Naive B cell (primary cell): Measurements from ENCODE around the gene LUC7L3. TPM values are rescaled to one million over a fixed set of nuclear protein-coding genes. Genes with fewer than 3 reads are reported as not detected.
"Not testable (repeated sequence)": the region's sequence is repeated elsewhere in the genome, so short reads cannot be mapped to it uniquely, and the experiment has no call there.

ENCODE experiments used
- ATAC-seq, 2 donors: fragments of 150-1000 bp; cut with Tn5 transposase; 2 replicates each; pipeline ENCODE4 v1.10.0; 2021; ENCODE audit warnings: low read depth in 2 of 2, mild to moderate bottlenecking in 2 of 2, moderate library complexity in 2 of 2
- DNase-seq: peaks from one replicate; pipeline ENCODE4 v3.0.0; 2022
- H3K27ac Mint-ChIP-seq, 6 donors: one replicate each; pipeline ENCODE4 v1.8.0; 2020 to 2022; ENCODE audit warnings: mild to moderate bottlenecking in 6 of 6, mixed read lengths in 6 of 6, moderate library complexity in 5 of 6, inconsistent platforms in 2 of 6
- H3K27me3 Mint-ChIP-seq, 3 donors: one replicate each; pipeline ENCODE4 v1.8.0; 2021 to 2022; ENCODE audit warnings: mixed read lengths in 3 of 3, mild to moderate bottlenecking in 1 of 3
- H3K36me3 Mint-ChIP-seq, 2 donors: one replicate each; pipeline ENCODE4 v1.8.0; 2020 to 2022; ENCODE audit warnings: mixed read lengths in 2 of 2, inconsistent platforms in 1 of 2, mild to moderate bottlenecking in 1 of 2
- H3K4me1 Mint-ChIP-seq, 3 donors: one replicate each; pipeline ENCODE4 v1.8.0; 2020 to 2022; ENCODE audit warnings: mixed read lengths in 3 of 3, inconsistent platforms in 1 of 3, mild to moderate bottlenecking in 1 of 3, moderate library complexity in 1 of 3
- H3K4me3 Mint-ChIP-seq, 8 donors: one replicate each; pipeline ENCODE4 v1.8.0; 2020 to 2022; ENCODE audit warnings: mild to moderate bottlenecking in 8 of 8, mixed read lengths in 8 of 8, moderate library complexity in 8 of 8, inconsistent platforms in 2 of 8
- H3K9me3 Mint-ChIP-seq, 7 donors: one replicate each; pipeline ENCODE4 v1.8.0; 2020 to 2022; ENCODE audit warnings: mixed read lengths in 7 of 7, mild to moderate bottlenecking in 5 of 7, inconsistent platforms in 2 of 7, moderate library complexity in 1 of 7
- polyA plus RNA-seq, 6 donors: library from polyadenylated mRNA; unstranded; fragments of 300-500 nt; fragmentation: Illumina TruSeq; gene quantifications; one replicate each; pipeline ENCODE4 v1.2.3, GENCODE V29; 2021; ENCODE audit warnings: low read depth in 6 of 6

The LUC7L3 gene
- polyA plus RNA-seq, 6 donors from 2014 or later, result 35.9 to 106 (median 54.9) TPM

- no peak overlapping the region for H3K27ac Mint-ChIP-seq
- peak overlapping the region in 1 of 8 donors; percentile 12 for H3K4me3 Mint-ChIP-seq
- H3K27me3 Mint-ChIP-seq, result no peaks in the 10 kb centered on the region
- H3K9me3 Mint-ChIP-seq, result no peaks in the 10 kb centered on the region
- ATAC-seq (no peak), DNase-seq (no peak)
- H3K36me3 Mint-ChIP-seq, result no peaks in the 10 kb centered on the region
- H3K4me1 Mint-ChIP-seq, result no peaks in the 10 kb centered on the region
Measured at GRCh38 chr17:50798424-50799288, 79.3 kb downstream of the LUC7L3 start.

- Mint-ChIP-seq H3K4me1 (no peaks in the 10 kb centered on the region), H3K27ac (no peak overlapping the region), H3K4me3 (no peak overlapping the region), H3K36me3 (no peaks in the 10 kb centered on the region), H3K9me3 (no peaks in the 10 kb centered on the region), H3K27me3 (no peaks in the 10 kb centered on the region)
- no peak for DNase-seq
- no peak for ATAC-seq
Measured at GRCh38 chr17:50799582-50799981, 80.2 kb downstream of the LUC7L3 start.

GRCh38 chr17:50800196-50800700 lies 80.8 kb downstream of the LUC7L3 start:
- Mint-ChIP-seq H3K4me1 (no peaks in the 10 kb centered on the region), H3K9me3 (no peaks in the 10 kb centered on the region), H3K4me3 (no peak overlapping the region), H3K36me3 (no peaks in the 10 kb centered on the region), H3K27ac (peak overlapping the region in 1 of 6 donors; percentile 86), H3K27me3 (no peaks in the 10 kb centered on the region)
- no peak for ATAC-seq
- DNase-seq, result no peak

- ATAC-seq (no peak), DNase-seq (no peak)
- H3K4me1 Mint-ChIP-seq, result no peaks in the 10 kb centered on the region
- no peaks in the 10 kb centered on the region for H3K9me3 Mint-ChIP-seq
- no peak overlapping the region for H3K4me3 Mint-ChIP-seq
- H3K27me3 Mint-ChIP-seq, result no peaks in the 10 kb centered on the region
- no peaks in the 10 kb centered on the region for H3K36me3 Mint-ChIP-seq
- H3K27ac Mint-ChIP-seq, result no peak overlapping the region
Measured at GRCh38 chr17:50802609-50803571, 83.5 kb downstream of the LUC7L3 start.

- H3K27me3 Mint-ChIP-seq, result no peaks in the 10 kb centered on the region
- no peaks in the 10 kb centered on the region for H3K4me1 Mint-ChIP-seq
- H3K36me3 Mint-ChIP-seq, result no peaks in the 10 kb centered on the region
- ATAC-seq, result no peak
- H3K9me3 Mint-ChIP-seq, result no peaks in the 10 kb centered on the region
- no peak for DNase-seq
- H3K4me3 Mint-ChIP-seq, result no peak overlapping the region
- peak overlapping the region in 1 of 6 donors; percentile 58 for H3K27ac Mint-ChIP-seq
Measured at GRCh38 chr17:50803676-50804075, 84.3 kb downstream of the LUC7L3 start.

- not testable (repeated sequence) for H3K4me3 Mint-ChIP-seq, H3K27ac Mint-ChIP-seq
Measured at GRCh38 chr17:50804749-50805475, 85.5 kb downstream of the LUC7L3 start.

GRCh38 chr17:50805486-50805885 lies 86.1 kb downstream of the LUC7L3 start:
- Mint-ChIP-seq H3K9me3 (no peaks in the 10 kb centered on the region), H3K27me3 (no peaks in the 10 kb centered on the region), H3K4me3 (no peak overlapping the region), H3K27ac (peak overlapping the region in 1 of 6 donors; percentile 14), H3K36me3 (no peaks in the 10 kb centered on the region), H3K4me1 (no peaks in the 10 kb centered on the region)
- DNase-seq, result no peak
- ATAC-seq, result no peak

More at GRCh38 chr17:50804749-50805475, 85.5 kb downstream of the LUC7L3 start:
- not testable (repeated sequence) for H3K4me1 Mint-ChIP-seq, H3K36me3 Mint-ChIP-seq, ATAC-seq, H3K9me3 Mint-ChIP-seq, H3K27me3 Mint-ChIP-seq, DNase-seq

Other genes starting within 250 kb of the LUC7L3 start
- gene RSAD1, start 240.7 kb upstream of the LUC7L3 start, polyA plus RNA-seq, result 10 to 100 TPM; 42.1 to 58.9 (median 51.0) TPM
- gene MYCBPAP, start 211.2 kb upstream of the LUC7L3 start, polyA plus RNA-seq, result under 1 TPM in 3 of 6 donors, not detected in 3; 0.14 to 0.75 (median 0.47) TPM
- gene EPN3, start 186.9 kb upstream of the LUC7L3 start, polyA plus RNA-seq, result not detected
- 10 to 100 TPM in 4 of 6 donors, 1 to 10 TPM in 2; 8.2 to 17.0 (median 11.9) TPM for gene SPATA20, start 172.4 kb upstream of the LUC7L3 start, polyA plus RNA-seq
- gene CACNA1G, start 158.9 kb upstream of the LUC7L3 start, polyA plus RNA-seq, result not detected
- under 1 TPM in 4 of 6 donors, not detected in 2; 0.44 to 0.99 (median 0.76) TPM for gene ABCC3, start 84.7 kb upstream of the LUC7L3 start, polyA plus RNA-seq
- 1 to 10 TPM; 3.3 to 6.4 (median 4.6) TPM for gene ANKRD40, start 11.7 kb upstream of the LUC7L3 start, polyA plus RNA-seq
- gene ANKRD40CL, start 47.9 kb downstream of the LUC7L3 start, polyA plus RNA-seq, result not detected
- not detected for gene WFIKKN2, start 116.0 kb downstream of the LUC7L3 start, polyA plus RNA-seq
- 10 to 100 TPM in 1 of 6 donors, 1 to 10 TPM in 5; 1.9 to 14.2 (median 9.3) TPM for gene TOB1, start 146.8 kb downstream of the LUC7L3 start, polyA plus RNA-seq